Ishikawa (cell line): ENCODE data around the gene NRXN3.

Source experiments
- CEBPB ChIP-seq: IDR thresholded peaks from 2 replicates; pipeline ENCODE4 v1.6.1; 2012
- CREB1 ChIP-seq: IDR thresholded peaks from 2 replicates; pipeline ENCODE4 v1.6.1; 2012; ENCODE audit warnings: low read depth
- EGR1 ChIP-seq: IDR thresholded peaks from 2 replicates; pipeline ENCODE4 v1.6.1; 2012
- EP300 ChIP-seq: IDR thresholded peaks from 2 replicates; pipeline ENCODE4 v1.6.1; 2012; ENCODE audit warnings: borderline replicate concordance
- FOXM1 ChIP-seq: IDR thresholded peaks from 2 replicates; pipeline ENCODE4 v1.6.1; 2012; ENCODE audit warnings: low read depth, borderline replicate concordance
- NFIC ChIP-seq: IDR thresholded peaks from 2 replicates; pipeline ENCODE4 v1.6.1; 2012
- RAD21 ChIP-seq: IDR thresholded peaks from 2 replicates; pipeline ENCODE4 v1.6.1; 2012; ENCODE audit warnings: low read depth
- TAF1 ChIP-seq: IDR thresholded peaks from 2 replicates; pipeline ENCODE4 v1.6.1; 2012; ENCODE audit warnings: low read depth, mild to moderate bottlenecking
- TCF12 ChIP-seq: IDR thresholded peaks from 2 replicates; pipeline ENCODE4 v1.6.1; 2012; ENCODE audit warnings: low read depth
- TEAD4 ChIP-seq: IDR thresholded peaks from 2 replicates; pipeline ENCODE4 v1.6.1; 2012
- YY1 ChIP-seq: IDR thresholded peaks from 2 replicates; pipeline ENCODE4 v1.6.1; 2012; ENCODE audit warnings: low read depth
- ZBTB7A ChIP-seq: IDR thresholded peaks from 2 replicates; pipeline ENCODE4 v1.6.1; 2012; ENCODE audit warnings: low read depth
- TF ChIP-seq, protein P1 (sequence below): IDR thresholded peaks from 2 replicates; pipeline ENCODE4 v1.6.1; 2012
- TF ChIP-seq, protein P2 (sequence below): IDR thresholded peaks from 2 replicates; pipeline ENCODE4 v1.6.1; 2012; ENCODE audit warnings: low read depth, mild to moderate bottlenecking
- TF ChIP-seq, protein P3 (sequence below): IDR thresholded peaks from 2 replicates; pipeline ENCODE4 v1.6.1; 2012

The NRXN3 gene

DNA sequence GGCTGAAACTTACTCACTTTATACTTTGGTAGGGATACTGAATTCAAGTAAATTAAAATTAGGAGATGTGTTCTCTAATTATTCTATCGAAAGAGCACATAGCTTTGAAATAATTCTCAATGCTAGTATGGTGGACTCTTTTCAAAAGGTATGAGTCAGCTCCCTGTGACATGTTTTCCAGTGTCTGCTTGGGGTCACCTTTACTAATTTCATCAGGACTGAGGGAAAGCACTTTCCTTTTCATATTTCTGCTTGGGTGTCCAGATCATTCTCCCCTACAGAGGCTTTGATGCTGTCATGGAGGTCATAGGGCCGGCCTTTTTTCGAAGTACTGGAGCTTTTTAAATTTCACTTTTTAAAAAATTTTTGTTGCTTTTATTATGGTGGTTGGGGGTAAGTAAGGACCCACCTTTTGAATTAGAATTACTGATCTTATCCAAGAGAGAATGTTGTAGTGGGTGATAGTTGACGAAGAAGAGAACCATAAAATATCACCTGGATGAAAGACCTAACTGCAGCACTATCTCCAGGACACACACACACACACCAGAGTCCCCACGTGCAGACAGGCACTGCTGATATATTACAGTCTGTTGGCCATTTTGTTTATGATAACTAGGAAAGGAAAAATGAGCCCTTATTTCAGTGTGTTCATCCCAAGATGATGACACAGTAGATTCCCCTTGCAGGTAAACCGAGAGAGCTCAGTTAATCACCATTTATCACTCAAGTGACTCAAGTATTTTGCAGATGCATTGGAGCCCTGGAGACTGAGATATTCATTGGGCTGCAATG is 1482.5 kb downstream of the NRXN3 start:
- TF ChIP-seq TEAD4 (no peak), NFIC (no peak), TCF12 (no peak), CREB1 (no peak), RAD21 (no peak), ZBTB7A (no peak), FOXM1 (no peak), EP300 (no peak), EGR1 (no peak), CEBPB (no peak), YY1 (no peak), TAF1 (no peak)
- TF ChIP-seq, protein P1, sequence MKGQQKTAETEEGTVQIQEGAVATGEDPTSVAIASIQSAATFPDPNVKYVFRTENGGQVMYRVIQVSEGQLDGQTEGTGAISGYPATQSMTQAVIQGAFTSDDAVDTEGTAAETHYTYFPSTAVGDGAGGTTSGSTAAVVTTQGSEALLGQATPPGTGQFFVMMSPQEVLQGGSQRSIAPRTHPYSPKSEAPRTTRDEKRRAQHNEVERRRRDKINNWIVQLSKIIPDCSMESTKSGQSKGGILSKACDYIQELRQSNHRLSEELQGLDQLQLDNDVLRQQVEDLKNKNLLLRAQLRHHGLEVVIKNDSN = no peak
- TF ChIP-seq, protein P2, sequence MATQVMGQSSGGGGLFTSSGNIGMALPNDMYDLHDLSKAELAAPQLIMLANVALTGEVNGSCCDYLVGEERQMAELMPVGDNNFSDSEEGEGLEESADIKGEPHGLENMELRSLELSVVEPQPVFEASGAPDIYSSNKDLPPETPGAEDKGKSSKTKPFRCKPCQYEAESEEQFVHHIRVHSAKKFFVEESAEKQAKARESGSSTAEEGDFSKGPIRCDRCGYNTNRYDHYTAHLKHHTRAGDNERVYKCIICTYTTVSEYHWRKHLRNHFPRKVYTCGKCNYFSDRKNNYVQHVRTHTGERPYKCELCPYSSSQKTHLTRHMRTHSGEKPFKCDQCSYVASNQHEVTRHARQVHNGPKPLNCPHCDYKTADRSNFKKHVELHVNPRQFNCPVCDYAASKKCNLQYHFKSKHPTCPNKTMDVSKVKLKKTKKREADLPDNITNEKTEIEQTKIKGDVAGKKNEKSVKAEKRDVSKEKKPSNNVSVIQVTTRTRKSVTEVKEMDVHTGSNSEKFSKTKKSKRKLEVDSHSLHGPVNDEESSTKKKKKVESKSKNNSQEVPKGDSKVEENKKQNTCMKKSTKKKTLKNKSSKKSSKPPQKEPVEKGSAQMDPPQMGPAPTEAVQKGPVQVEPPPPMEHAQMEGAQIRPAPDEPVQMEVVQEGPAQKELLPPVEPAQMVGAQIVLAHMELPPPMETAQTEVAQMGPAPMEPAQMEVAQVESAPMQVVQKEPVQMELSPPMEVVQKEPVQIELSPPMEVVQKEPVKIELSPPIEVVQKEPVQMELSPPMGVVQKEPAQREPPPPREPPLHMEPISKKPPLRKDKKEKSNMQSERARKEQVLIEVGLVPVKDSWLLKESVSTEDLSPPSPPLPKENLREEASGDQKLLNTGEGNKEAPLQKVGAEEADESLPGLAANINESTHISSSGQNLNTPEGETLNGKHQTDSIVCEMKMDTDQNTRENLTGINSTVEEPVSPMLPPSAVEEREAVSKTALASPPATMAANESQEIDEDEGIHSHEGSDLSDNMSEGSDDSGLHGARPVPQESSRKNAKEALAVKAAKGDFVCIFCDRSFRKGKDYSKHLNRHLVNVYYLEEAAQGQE = no peak
- TF ChIP-seq, protein P3, sequence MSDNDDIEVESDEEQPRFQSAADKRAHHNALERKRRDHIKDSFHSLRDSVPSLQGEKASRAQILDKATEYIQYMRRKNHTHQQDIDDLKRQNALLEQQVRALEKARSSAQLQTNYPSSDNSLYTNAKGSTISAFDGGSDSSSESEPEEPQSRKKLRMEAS = no peak

DNA sequence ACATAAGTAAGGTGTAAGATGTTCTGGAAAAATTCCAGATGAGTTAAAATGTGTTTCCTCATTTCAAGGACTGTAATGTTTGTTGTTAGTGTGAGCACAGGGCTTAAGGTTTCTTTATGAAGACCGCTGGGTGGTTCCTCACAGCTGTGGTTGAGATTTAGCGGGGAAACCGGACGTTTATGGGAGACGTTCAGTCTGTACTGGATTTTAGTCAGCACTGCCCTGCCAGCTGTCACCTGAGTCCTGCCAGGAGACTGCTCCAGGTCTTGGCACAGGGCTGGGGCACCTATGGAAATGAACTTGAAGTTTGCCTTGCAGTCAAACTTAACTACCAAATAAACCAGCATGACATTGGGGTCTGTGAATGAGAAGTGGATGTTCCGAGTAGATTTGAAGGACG is 1485.9 kb downstream of the NRXN3 start:
- TF ChIP-seq EGR1 = no peak
- TF ChIP-seq TCF12 = no peak
- TF ChIP-seq TAF1 = no peak
- TF ChIP-seq, protein P3 = no peak
- no peak for TF ChIP-seq EP300
- no peak for TF ChIP-seq FOXM1
- TF ChIP-seq RAD21 = no peak
- no peak for TF ChIP-seq YY1

DNA sequence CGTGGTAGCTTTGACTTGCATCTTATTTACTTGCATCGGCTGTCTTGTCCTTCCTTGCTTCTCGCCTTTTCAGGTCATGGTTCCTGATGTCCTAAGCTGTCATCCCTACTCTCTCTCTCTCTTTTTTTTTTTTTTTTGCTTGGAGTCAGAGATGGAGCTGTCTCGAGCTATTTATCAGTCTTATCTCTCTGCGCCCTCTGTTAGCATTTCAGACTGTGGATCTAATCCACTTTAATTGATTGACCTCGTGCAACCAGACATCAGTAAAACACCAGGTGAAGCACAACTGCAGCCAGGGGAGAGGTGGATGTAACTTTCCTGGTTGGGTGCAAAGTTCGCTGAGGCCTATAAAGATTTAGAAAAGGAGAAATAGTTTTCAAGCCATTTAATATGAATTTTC is 1486.3 kb downstream of the NRXN3 start:
- TF ChIP-seq ZBTB7A = no peak
- no peak for TF ChIP-seq TAF1
- TF ChIP-seq TCF12 = no peak
- no peak for TF ChIP-seq NFIC
- TF ChIP-seq, protein P2 = no peak
- no peak for TF ChIP-seq EGR1
- no peak for TF ChIP-seq YY1
- TF ChIP-seq RAD21 = no peak
- TF ChIP-seq CEBPB = no peak
- TF ChIP-seq EP300 = no peak
- TF ChIP-seq TEAD4 = no peak
- TF ChIP-seq FOXM1 = no peak
- TF ChIP-seq, protein P3 = no peak
- no peak for TF ChIP-seq CREB1
- TF ChIP-seq, protein P1 = no peak

DNA sequence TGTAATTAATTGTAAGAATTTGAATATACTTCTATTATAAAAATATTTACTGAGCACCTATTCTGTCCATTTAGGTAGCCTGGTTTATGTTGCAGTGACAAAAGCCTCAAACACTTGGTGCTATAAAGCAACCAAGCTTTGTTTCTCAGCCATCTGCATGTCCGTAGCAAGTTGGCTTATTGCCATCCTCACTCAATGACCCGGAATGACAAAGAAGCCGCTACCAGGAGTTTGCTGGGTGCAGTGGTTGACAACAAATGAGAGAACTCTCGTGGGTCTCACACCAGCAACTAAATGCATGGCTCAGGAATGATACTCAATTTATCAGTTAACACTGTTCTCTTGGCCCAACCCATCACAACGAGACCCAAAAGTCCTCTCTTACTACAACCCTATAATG is 1488.0 kb downstream of the NRXN3 start:
- TF ChIP-seq YY1 = no peak
- TF ChIP-seq, protein P3 = no peak
- no peak for TF ChIP-seq ZBTB7A
- no peak for TF ChIP-seq EP300
- TF ChIP-seq, protein P1 = no peak
- no peak for TF ChIP-seq EGR1
- no peak for TF ChIP-seq RAD21
- TF ChIP-seq, protein P2 = no peak
- no peak for TF ChIP-seq CREB1
- TF ChIP-seq TAF1 = no peak
- TF ChIP-seq NFIC = no peak
- TF ChIP-seq CEBPB = no peak
- no peak for TF ChIP-seq TEAD4
